Esophagus muscularis mucosa (tissue), 2 donors: ENCODE measurements around the gene PLIN4.

ENCODE experiments used
- POLR2A ChIP-seq: fragments of 450-650 bp; IDR thresholded peaks from one replicate; pipeline ENCODE4 v1.6.1; 2017; ENCODE audit warnings: antibody characterized with exemption, moderate library complexity, mild to moderate bottlenecking, low read depth
- POLR2AphosphoS5 ChIP-seq, 2 donors: sonication (generic); formaldehyde crosslinking; IDR thresholded peaks; one replicate each; pipeline ENCODE4 v1.6.1; 2017; ENCODE audit warnings: antibody characterized with exemption in 2 of 2

DNA sequence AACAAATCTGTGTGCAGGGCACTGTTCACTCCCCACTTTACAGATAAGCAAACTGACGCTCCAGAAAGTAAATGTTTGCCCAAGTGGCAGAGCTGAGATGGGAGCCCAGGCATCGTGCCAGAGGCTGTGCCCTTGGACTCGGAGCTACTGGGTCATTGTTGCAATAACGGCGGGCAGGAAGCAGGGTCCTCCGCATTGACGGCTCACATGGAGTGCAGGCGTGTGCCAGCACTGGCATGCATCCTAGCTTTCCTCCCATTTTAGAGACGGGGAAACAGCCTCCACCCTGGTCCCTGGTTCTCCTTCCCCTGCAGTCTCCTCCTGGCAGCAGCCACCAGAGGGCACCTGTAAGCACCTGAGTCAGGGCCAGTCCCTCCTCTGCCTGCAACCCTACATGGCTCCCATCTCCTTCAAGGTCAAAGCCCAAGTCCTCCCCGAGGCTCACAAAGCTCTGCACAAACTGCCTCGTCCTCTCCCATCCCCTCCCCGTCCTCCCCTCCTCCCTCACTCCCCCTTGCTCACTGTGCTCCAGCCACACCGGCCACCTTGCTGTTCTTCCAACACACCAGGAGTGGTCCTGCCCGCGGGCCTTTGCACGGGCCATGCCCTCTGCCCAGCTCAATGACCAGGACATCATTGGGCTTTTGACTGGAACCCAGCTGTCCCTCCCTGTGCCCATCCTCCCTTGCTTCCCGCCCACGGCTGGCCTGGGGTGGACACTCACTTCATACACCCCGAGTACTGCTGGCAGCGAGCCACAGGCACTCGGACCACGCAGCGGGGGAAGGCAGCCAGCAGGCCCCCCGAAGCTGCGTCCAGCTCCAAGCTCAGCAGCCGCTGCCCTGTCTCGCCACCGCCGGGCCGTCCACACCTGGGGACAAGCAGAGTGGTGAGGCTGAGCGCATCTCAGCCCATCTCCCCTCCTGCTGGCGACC, 29.3 kb upstream of the PLIN4 start:
- TF ChIP-seq POLR2AphosphoS5 (IDR thresholded peaks at IDR 0.05) (no peak), POLR2A (no peak)
